Suprapubic skin (tissue), 4 donors: Measurements from ENCODE around the gene HOXA5.

Experiments used
- POLR2A ChIP-seq, 2 donors: fragments of 450-650 bp; IDR thresholded peaks; one replicate each; pipeline ENCODE4 v1.6.1; 2017; ENCODE audit warnings: antibody characterized with exemption in 2 of 2, mild to moderate bottlenecking in 2 of 2, moderate library complexity in 2 of 2
- POLR2AphosphoS5 ChIP-seq, 3 donors: sonication (generic); formaldehyde crosslinking; IDR thresholded peaks; one replicate each; pipeline ENCODE4 v1.6.1; 2017; ENCODE audit warnings: antibody characterized with exemption in 3 of 3
- TF ChIP-seq, protein P1 (sequence below), 2 donors: fragments of 200-600 bp in 1 of 2; fragments of 450-650 bp in 1 of 2; sonication (generic) in 1 of 2; IDR thresholded peaks; one replicate each; pipeline ENCODE4 v1.5.1; 2016 to 2019; ENCODE audit warnings: antibody characterized with exemption in 2 of 2, mild to moderate bottlenecking in 1 of 2, moderate library complexity in 1 of 2

DNA sequence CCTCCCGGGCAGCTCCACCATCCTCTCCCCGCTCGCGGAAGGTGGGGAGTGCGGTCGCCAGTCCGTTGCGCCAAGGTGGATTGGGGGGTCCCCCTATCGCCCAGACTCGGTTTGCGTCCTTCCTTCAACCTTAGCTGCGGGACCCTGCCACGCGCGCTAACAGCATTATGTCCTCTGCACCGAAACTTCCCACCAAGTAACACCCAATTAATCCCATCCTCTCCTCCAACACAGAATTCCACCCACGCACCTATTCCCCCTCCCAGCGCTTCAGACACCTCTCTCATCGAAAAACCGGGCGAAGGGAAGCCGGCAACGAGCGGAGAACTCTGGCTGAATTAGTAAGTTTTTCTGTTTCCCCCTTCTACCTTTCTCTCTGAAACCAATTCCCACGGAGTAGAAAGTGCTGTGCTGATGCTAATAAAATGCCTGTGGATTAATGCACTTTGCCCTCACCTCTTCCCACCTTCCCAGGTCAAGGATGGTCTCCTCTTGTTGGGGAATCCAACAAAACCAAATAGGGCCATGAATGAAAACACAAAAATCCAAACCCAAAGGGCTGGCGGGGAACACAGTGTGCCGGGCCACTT, 8.0 kb upstream of the HOXA5 start:
- TF ChIP-seq, protein P1, sequence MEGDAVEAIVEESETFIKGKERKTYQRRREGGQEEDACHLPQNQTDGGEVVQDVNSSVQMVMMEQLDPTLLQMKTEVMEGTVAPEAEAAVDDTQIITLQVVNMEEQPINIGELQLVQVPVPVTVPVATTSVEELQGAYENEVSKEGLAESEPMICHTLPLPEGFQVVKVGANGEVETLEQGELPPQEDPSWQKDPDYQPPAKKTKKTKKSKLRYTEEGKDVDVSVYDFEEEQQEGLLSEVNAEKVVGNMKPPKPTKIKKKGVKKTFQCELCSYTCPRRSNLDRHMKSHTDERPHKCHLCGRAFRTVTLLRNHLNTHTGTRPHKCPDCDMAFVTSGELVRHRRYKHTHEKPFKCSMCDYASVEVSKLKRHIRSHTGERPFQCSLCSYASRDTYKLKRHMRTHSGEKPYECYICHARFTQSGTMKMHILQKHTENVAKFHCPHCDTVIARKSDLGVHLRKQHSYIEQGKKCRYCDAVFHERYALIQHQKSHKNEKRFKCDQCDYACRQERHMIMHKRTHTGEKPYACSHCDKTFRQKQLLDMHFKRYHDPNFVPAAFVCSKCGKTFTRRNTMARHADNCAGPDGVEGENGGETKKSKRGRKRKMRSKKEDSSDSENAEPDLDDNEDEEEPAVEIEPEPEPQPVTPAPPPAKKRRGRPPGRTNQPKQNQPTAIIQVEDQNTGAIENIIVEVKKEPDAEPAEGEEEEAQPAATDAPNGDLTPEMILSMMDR (IDR thresholded peaks at IDR 0.05) = no peak
- no peak for TF ChIP-seq POLR2AphosphoS5 (IDR thresholded peaks at IDR 0.05)
- no peak for TF ChIP-seq POLR2A (IDR thresholded peaks at IDR 0.05)
